Measurements from ENCODE around the gene AKAP6. TPM values are rescaled to one million over a fixed set of nuclear protein-coding genes. Genes with fewer than 3 reads are reported as not detected.

AKAP6 gene
- total and polyA plus RNA-seq, 12 donors: 0.71 to 24.7 (median 8.1) TPM

DNA sequence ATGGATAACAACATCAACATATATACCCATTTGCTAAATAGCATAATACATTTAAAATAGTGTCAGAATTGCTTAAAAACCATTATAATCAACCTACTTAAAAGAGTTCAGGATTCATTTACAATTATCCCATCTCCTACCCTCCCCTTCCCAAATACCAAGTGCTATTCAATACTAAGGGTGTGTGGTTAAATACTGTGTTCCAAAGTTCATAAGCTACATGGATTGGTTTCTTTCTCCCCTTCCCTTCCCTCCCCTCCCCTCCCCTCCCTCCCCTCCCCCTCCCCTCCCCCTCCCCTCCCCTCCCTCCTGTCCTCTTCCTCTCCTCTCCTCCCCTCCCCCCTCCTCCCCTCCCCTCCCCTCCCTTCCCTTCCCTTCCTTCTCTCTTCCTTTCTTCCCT is 512.6 kb downstream of the AKAP6 start:
- no peaks in the 10 kb centered on the region for H3K27me3 ChIP-seq
- H3K9me3 ChIP-seq (replicated peaks in 1 of 3): no peaks in the 10 kb centered on the region
- H3K4me1 ChIP-seq (replicated peaks in 1 of 2): no peaks in the 10 kb centered on the region
- intact Hi-C loops (cut with DNase I): no loop called here
- no peaks in the 10 kb centered on the region for H3K36me3 ChIP-seq (replicated peaks in 1 of 2)
- H3K4me3 ChIP-seq: no peak overlapping the region
- H3K27ac ChIP-seq: no peak overlapping the region
- no peak for TF ChIP-seq CTCF (IDR thresholded peaks at IDR 0.05)
- TF ChIP-seq POLR2A (IDR thresholded peaks at IDR 0.05): no peak
- DNase-seq: no peak

DNA sequence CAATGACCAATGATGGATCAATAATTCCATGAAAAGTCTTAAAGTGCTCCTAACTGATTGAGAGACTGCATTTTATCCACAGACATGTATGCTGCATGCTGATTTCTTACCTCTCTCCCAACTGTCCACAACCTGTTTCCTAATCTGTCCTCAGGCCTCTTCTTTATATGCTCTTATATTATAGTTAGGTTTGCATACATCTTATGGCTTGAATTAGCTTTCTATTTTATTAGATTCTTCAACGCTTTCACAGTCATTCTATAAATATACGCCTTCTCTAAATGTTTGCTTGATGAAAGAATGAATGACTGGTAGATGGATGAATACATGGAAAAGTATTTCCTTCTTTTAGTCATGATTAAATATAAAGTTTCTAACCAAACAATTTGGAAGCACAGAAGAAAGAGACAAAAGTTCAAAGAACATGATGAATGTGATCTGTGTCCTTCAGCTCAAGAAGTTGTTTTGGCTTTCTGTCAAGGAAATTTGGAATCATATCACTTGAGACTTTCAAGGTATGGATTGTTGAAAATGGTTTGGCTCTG is 517.8 kb downstream of the AKAP6 start:
- no peaks in the 10 kb centered on the region for H3K9me3 ChIP-seq (replicated peaks in 1 of 3)
- H3K4me3 ChIP-seq: no peak overlapping the region
- H3K27me3 ChIP-seq: no peaks in the 10 kb centered on the region
- intact Hi-C loops (cut with DNase I): no loop called here
- WGBS, 4 donors: 28 to 40% (median 33%) methylated on average over 2 of the region's 2 CpGs
- H3K4me1 ChIP-seq (replicated peaks in 1 of 2): no peaks in the 10 kb centered on the region
- no peak for DNase-seq
- H3K27ac ChIP-seq: no peak overlapping the region
- TF ChIP-seq POLR2A (IDR thresholded peaks at IDR 0.05): no peak
- H3K36me3 ChIP-seq (replicated peaks in 1 of 2): no peaks in the 10 kb centered on the region

DNA sequence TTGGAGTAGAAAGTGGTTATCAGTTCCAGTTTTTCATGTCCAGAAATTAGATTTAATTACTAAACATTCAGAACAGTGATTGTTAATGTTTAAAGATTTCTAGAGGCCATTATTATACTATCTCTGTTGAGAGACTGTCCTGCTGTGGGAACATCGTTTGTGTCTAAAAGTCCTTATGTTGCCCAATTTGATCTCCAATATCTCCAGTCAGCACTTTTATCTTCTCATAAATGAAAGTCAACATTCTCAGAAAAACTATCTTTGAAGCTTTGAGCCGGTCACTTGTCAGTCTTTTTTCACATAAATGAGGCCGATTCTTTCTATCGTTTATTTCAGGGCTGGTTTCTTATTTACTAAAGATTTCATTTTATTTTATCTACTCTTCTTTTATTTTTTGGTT is 518.8 kb downstream of the AKAP6 start:
- Histone ChIP-seq H3K9me3 (replicated peaks in 1 of 3) (no peaks in the 10 kb centered on the region), H3K4me3 (no peak overlapping the region), H3K27ac (no peak overlapping the region), H3K36me3 (replicated peaks in 1 of 2) (no peaks in the 10 kb centered on the region), H3K4me1 (replicated peaks in 1 of 2) (no peaks in the 10 kb centered on the region), H3K27me3 (no peaks in the 10 kb centered on the region)
- TF ChIP-seq CTCF (IDR thresholded peaks at IDR 0.05) (no peak), POLR2A (IDR thresholded peaks at IDR 0.05) (no peak)
- intact Hi-C loops (cut with DNase I): no loop called here
- WGBS, 4 donors: 92 to 97% (median 96%) methylated on average over 4 of the region's 4 CpGs
- DNase-seq: no peak

- intact Hi-C loops (cut with DNase I): no loop called here
- Histone ChIP-seq H3K9me3 (replicated peaks in 1 of 3) (no peaks in the 10 kb centered on the region), H3K36me3 (replicated peaks in 1 of 2) (no peaks in the 10 kb centered on the region), H3K27me3 (no peaks in the 10 kb centered on the region), H3K4me1 (replicated peaks in 1 of 2) (no peaks in the 10 kb centered on the region), H3K27ac (no peak overlapping the region), H3K4me3 (no peak overlapping the region)
- WGBS, 4 donors: 53 to 71% (median 68%) methylated on average over 2 to 5 of the region's 5 CpGs
- no peak for DNase-seq
- TF ChIP-seq POLR2A (IDR thresholded peaks at IDR 0.05): no peak
Observed at GRCh38 chr14:32865827-32866376, 536.8 kb downstream of the AKAP6 start.

- WGBS, 4 donors: 92 to 100% (median 96%) methylated on average over 3 of the region's 3 CpGs
Observed at GRCh38 chr14:32883188-32883587, 554.1 kb downstream of the AKAP6 start.

More at GRCh38 chr14:32883188-32883587, 554.1 kb downstream of the AKAP6 start:
- TF ChIP-seq CTCF (IDR thresholded peaks at IDR 0.05): no peak
- no peak for TF ChIP-seq POLR2A (IDR thresholded peaks at IDR 0.05)
- intact Hi-C loops (cut with DNase I): no loop called here
- Histone ChIP-seq H3K27me3 (peaks cover 3% of the 10 kb centered on the region), H3K36me3 (replicated peaks in 1 of 2) (no peaks in the 10 kb centered on the region), H3K4me1 (replicated peaks in 1 of 2) (no peaks in the 10 kb centered on the region), H3K9me3 (replicated peaks in 1 of 3) (no peaks in the 10 kb centered on the region), H3K27ac (no peak overlapping the region), H3K4me3 (no peak overlapping the region)
- no peak for DNase-seq

Small RNA genes within 50 kb of the gene (small RNA-seq; reads per million reads assigned to genes)
- gene RN7SL660P: 0 to 0.17 reads per million in 2 donors

Other genes starting within 250 kb of the AKAP6 start
- not detected for gene RNU6-7, start 127.3 kb upstream of the AKAP6 start, total RNA-seq
- gene RNU6-7, start 127.3 kb upstream of the AKAP6 start, polyA plus RNA-seq: not detected
- gene RNU6-8, start 126.0 kb upstream of the AKAP6 start, total RNA-seq: not detected
- gene RNU6-8, start 126.0 kb upstream of the AKAP6 start, polyA plus RNA-seq: not detected

Data from adrenal gland (tissue), 12 donors.